CD4-positive, alpha-beta T cell (primary cell): ENCODE measurements around the gene NCF2. TPM values are rescaled to one million over a fixed set of nuclear protein-coding genes. Genes with fewer than 3 reads are reported as not detected.

Source experiments
- ATAC-seq: fragments of 200-7000 bp; cut with Tn5 transposase; one replicate; pipeline ENCODE4 v1.10.0; 2022; ENCODE audit warnings: mild to moderate bottlenecking; ENCODE audit not compliant: poor library complexity
- CTCF ChIA-PET: fragments of 350-600 bp; sonication (Branson Sonifier 250); formaldehyde crosslinking; loops from one replicate; lab custom pipeline; 2021; ENCODE audit warnings: antibody characterized with exemption, inconsistent platforms; lab: Charles Lee
- POLR2A ChIA-PET: fragments of 350-600 bp; sonication (Branson Sonifier 250); formaldehyde crosslinking; loops from one replicate; lab custom pipeline; 2021; ENCODE audit warnings: antibody characterized with exemption, inconsistent platforms; lab: Charles Lee
- DNase-seq, 14 experiments: peaks; one replicate each; pipeline ENCODE4 v3.0.0-alpha.2; 2013 to 2020; ENCODE audit warnings: mixed read lengths in 2 of 14
- H3K27ac ChIP-seq, 2 donors: one replicate each; pipeline versions ENCODE4 v1.5.1 to v1.7.0; 2013; ENCODE audit warnings: low read length in 2 of 2, low read depth in 1 of 2, mild to moderate bottlenecking in 1 of 2
- H3K27me3 ChIP-seq, 2 experiments: 1 replicate in 1 of 2; 2 replicates in 1 of 2; pipeline versions ENCODE4 v1.6.1 to v1.7.0; 2013; ENCODE audit warnings: low read length in 2 of 2, control low read depth in 1 of 2, mild to moderate bottlenecking in 1 of 2, moderate library complexity in 1 of 2; ENCODE audit not compliant: insufficient read depth in 2 of 2, control insufficient read depth in 1 of 2
- H3K36me3 ChIP-seq: one replicate; pipeline ENCODE4 v1.6.1; 2013; ENCODE audit warnings: low read length, control low read depth; ENCODE audit not compliant: insufficient read depth
- H3K4me1 ChIP-seq: one replicate; pipeline ENCODE4 v1.6.1; 2013; ENCODE audit warnings: low read length, control low read depth; ENCODE audit not compliant: insufficient read depth
- H3K4me3 ChIP-seq: one replicate; pipeline ENCODE4 v1.5.1; 2013; ENCODE audit warnings: mild to moderate bottlenecking, low read length, moderate library complexity
- H3K9me3 ChIP-seq, 2 experiments: 1 replicate in 1 of 2; 2 replicates in 1 of 2; pipeline versions ENCODE4 v1.6.1 to v1.7.0; 2013; ENCODE audit warnings: low read length in 2 of 2, mild to moderate bottlenecking in 2 of 2, control low read depth in 1 of 2, moderate library complexity in 1 of 2; ENCODE audit not compliant: control insufficient read depth in 1 of 2, insufficient read depth in 1 of 2
- H3K27ac Mint-ChIP-seq: one replicate; pipeline ENCODE4 v1.8.0; 2020; ENCODE audit warnings: mixed read lengths
- H3K27me3 Mint-ChIP-seq: one replicate; pipeline ENCODE4 v1.8.0; 2021; ENCODE audit warnings: mixed read lengths
- H3K36me3 Mint-ChIP-seq: one replicate; pipeline ENCODE4 v1.8.0; 2021; ENCODE audit warnings: low read depth, mixed read lengths
- H3K4me1 Mint-ChIP-seq: one replicate; pipeline ENCODE4 v1.8.0; 2021; ENCODE audit warnings: low read depth, mixed read lengths
- H3K4me3 Mint-ChIP-seq: one replicate; pipeline ENCODE4 v1.8.0; 2020; ENCODE audit warnings: mild to moderate bottlenecking, mixed read lengths
- H3K9me3 Mint-ChIP-seq: one replicate; pipeline ENCODE4 v1.8.0; 2020; ENCODE audit warnings: mixed read lengths
- intact Hi-C, 2 experiments: fragments of 100-400 bp; cut with DNase I in 1 of 2; cut with micrococcal nuclease in 1 of 2; formaldehyde crosslinking; loops; one replicate each; pipeline versions ENCODE4 v1.15.1 to v1.9.0; 2023 to 2025; cut with DNase I, micrococcal nuclease
- total RNA-seq, 174 experiments: library from RNA in 2 of 174; stranded (reverse) in 2 of 174; gene quantifications; one replicate each; pipeline ENCODE4 v1.2.3 and lab custom pipeline; 2021 to 2026
- TF ChIP-seq, protein P1 (sequence below): fragments of 200-600 bp; IDR thresholded peaks from one replicate; pipeline ENCODE4 v1.8.0; 2022; ENCODE audit warnings: antibody characterized with exemption, mild to moderate bottlenecking

Gene NCF2
- total RNA-seq, 2 experiments from 2014 or later = 2.9 to 3.1 TPM

DNA sequence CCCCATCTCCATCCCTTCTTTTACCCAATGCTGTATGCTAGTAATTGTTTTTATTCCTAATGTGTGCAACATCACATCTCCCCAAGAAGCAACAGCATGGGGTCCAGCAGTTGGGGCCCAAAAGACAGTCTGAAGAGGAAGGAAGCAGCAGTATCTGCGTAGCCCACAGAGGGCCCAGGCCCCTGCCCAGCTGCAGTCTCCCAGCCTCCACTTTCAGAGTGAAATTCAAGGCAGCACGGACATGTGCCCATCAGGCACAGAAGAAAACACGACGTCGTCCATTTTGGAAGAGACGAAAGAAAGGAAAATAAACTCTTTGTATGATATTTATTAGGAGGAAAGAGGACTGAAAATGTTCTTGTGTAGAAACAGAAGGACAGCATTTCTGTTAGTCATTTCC is 37.4 kb downstream of the NCF2 start:
- no peak overlapping the region for H3K27ac ChIP-seq
- H3K27me3 ChIP-seq = no peaks in the 10 kb centered on the region
- no peak for DNase-seq
- H3K9me3 Mint-ChIP-seq = no peaks in the 10 kb centered on the region
- TF ChIP-seq, protein P1, sequence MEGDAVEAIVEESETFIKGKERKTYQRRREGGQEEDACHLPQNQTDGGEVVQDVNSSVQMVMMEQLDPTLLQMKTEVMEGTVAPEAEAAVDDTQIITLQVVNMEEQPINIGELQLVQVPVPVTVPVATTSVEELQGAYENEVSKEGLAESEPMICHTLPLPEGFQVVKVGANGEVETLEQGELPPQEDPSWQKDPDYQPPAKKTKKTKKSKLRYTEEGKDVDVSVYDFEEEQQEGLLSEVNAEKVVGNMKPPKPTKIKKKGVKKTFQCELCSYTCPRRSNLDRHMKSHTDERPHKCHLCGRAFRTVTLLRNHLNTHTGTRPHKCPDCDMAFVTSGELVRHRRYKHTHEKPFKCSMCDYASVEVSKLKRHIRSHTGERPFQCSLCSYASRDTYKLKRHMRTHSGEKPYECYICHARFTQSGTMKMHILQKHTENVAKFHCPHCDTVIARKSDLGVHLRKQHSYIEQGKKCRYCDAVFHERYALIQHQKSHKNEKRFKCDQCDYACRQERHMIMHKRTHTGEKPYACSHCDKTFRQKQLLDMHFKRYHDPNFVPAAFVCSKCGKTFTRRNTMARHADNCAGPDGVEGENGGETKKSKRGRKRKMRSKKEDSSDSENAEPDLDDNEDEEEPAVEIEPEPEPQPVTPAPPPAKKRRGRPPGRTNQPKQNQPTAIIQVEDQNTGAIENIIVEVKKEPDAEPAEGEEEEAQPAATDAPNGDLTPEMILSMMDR = no peak
- no peak overlapping the region for H3K4me3 Mint-ChIP-seq
- peaks cover 66% of the 10 kb centered on the region for H3K36me3 ChIP-seq
- intact Hi-C loops = no loop called here
- no peak overlapping the region for H3K4me3 ChIP-seq
- ChIA-PET POLR2A (no interaction called here), CTCF (no interaction called here)
- peaks cover 84% of the 10 kb centered on the region for H3K36me3 Mint-ChIP-seq
- ATAC-seq = no peak
- no peak overlapping the region for H3K27ac Mint-ChIP-seq
- no peaks in the 10 kb centered on the region for H3K9me3 ChIP-seq
- no peaks in the 10 kb centered on the region for H3K4me1 ChIP-seq
- no peaks in the 10 kb centered on the region for H3K27me3 Mint-ChIP-seq
- no peaks in the 10 kb centered on the region for H3K4me1 Mint-ChIP-seq

DNA sequence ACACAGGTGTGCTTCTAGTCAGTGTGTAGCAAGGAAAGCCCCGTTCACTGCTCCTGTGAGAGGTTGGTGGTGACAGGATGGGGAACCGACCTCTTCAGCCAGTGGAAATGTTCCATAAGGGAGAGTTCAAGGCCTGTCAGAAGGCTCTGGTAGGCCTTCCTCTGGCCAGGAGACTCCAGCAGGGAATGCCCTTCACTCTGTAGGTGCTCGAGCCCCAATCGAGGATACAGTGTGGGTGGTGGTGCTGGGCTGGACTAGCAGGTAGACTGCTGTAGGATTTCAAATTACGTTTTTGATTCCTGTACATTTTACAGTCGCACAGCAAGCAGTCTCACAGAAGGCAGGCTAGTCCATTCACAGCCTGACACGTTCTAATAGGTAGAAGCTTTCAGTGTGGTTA is 37.8 kb downstream of the NCF2 start:
- intact Hi-C loops = no loop called here
- no peaks in the 10 kb centered on the region for H3K4me1 Mint-ChIP-seq
- H3K9me3 Mint-ChIP-seq = no peaks in the 10 kb centered on the region
- ChIA-PET CTCF (no interaction called here), POLR2A (no interaction called here)
- peaks cover 66% of the 10 kb centered on the region for H3K36me3 ChIP-seq
- H3K27ac Mint-ChIP-seq = no peak overlapping the region
- no peak overlapping the region for H3K4me3 ChIP-seq
- DNase-seq (no peak), ATAC-seq (no peak)
- H3K27me3 ChIP-seq = no peaks in the 10 kb centered on the region
- TF ChIP-seq, protein P1 = no peak
- no peaks in the 10 kb centered on the region for H3K27me3 Mint-ChIP-seq
- no peak overlapping the region for H3K27ac ChIP-seq
- peaks cover 84% of the 10 kb centered on the region for H3K36me3 Mint-ChIP-seq
- no peaks in the 10 kb centered on the region for H3K9me3 ChIP-seq
- no peaks in the 10 kb centered on the region for H3K4me1 ChIP-seq
- H3K4me3 Mint-ChIP-seq = no peak overlapping the region

GRCh38 chr1:183551924-183552323 is 38.3 kb downstream of the NCF2 start:
- TF ChIP-seq, protein P1 = no peak
- H3K27ac ChIP-seq = no peak overlapping the region
- no peaks in the 10 kb centered on the region for H3K27me3 ChIP-seq
- Mint-ChIP-seq H3K4me1 (no peaks in the 10 kb centered on the region), H3K27ac (no peak overlapping the region), H3K36me3 (peaks cover 88% of the 10 kb centered on the region), H3K9me3 (no peaks in the 10 kb centered on the region), H3K4me3 (no peak overlapping the region), H3K27me3 (no peaks in the 10 kb centered on the region)
- POLR2A ChIA-PET = no interaction called here
- peaks cover 70% of the 10 kb centered on the region for H3K36me3 ChIP-seq
- ATAC-seq (no peak), DNase-seq (no peak)
- H3K9me3 ChIP-seq = no peaks in the 10 kb centered on the region
- H3K4me1 ChIP-seq = no peaks in the 10 kb centered on the region
- CTCF ChIA-PET = no interaction called here
- no peak overlapping the region for H3K4me3 ChIP-seq
- intact Hi-C loops = no loop called here
